ENCODE results near the gene NELL1.

DNA sequence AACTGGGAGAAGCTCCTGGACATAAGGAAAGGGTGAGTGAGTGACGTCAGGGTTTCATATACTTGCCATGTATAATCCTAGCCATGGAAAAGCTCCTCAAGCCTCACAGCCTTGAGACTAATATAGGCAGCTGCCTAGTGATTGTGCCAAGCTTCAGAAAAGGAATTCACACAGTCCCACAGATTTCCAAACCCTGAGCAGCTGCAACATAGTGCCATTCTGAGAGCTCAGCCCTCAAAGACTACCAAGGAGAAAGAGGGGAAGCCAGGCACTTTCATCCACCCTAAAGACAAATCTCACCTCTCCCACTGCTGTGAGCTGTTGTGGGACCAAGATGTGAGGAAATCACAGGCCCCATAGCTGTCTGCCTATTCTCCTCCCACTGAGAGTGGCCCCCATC, 815.6 kb downstream of the NELL1 start:
- no peak for TF ChIP-seq CTCF (conservative IDR thresholded peaks at IDR 0.05 in 1 of 2, IDR thresholded peaks at IDR 0.05 in 1 of 2; ENCODE audit: low read depth in 1 of 2, low read length in 2 of 2)
- TF ChIP-seq EZH2 (IDR thresholded peaks at IDR 0.05; ENCODE audit: low read length, missing control alignments), result no peak
